ENCODE results near the gene PARP8.

GRCh38 chr5:50744776-50745175 is 78.3 kb downstream of the PARP8 start:
- TF ChIP-seq EP300 (IDR thresholded peaks at IDR 0.05; ENCODE audit: low read depth), result no peak
- no peak for TF ChIP-seq POLR2A (IDR thresholded peaks at IDR 0.05)
- no peak for TF ChIP-seq CTCF (IDR thresholded peaks at IDR 0.05)
- no peak for TF ChIP-seq POLR2AphosphoS5 (IDR thresholded peaks at IDR 0.05)
